GM21528 (cell line): ENCODE data around the gene ACR.

Experiments used
- ATAC-seq: cut with Tn5 transposase; IDR thresholded peaks from one replicate; pipeline ENCODE4 v1.9.1; 2021; ENCODE audit warnings: mild to moderate bottlenecking, moderate library complexity; ENCODE audit not compliant: unreplicated experiment, low FRiP score

Gene ACR

DNA sequence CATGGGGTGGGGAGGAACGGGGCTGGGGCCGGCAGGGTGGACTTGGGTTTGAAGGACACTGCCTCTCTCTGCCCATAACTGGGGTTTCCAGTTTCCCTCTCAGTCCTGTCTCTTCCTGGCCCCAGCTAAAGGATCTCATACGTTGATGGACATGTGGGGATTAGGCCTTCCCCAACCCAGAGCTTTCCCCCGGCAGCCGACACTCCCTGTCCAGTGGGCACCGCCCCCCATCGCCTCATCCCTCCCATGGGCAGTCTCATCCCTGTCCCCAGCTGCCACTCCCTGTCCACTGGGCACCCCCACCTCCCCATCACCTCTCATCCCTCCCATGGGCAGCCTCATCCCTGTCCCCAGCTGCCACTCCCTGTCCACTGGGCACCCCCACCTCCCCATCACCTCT is 22.2 kb upstream of the ACR start:
- ATAC-seq, result no peak

DNA sequence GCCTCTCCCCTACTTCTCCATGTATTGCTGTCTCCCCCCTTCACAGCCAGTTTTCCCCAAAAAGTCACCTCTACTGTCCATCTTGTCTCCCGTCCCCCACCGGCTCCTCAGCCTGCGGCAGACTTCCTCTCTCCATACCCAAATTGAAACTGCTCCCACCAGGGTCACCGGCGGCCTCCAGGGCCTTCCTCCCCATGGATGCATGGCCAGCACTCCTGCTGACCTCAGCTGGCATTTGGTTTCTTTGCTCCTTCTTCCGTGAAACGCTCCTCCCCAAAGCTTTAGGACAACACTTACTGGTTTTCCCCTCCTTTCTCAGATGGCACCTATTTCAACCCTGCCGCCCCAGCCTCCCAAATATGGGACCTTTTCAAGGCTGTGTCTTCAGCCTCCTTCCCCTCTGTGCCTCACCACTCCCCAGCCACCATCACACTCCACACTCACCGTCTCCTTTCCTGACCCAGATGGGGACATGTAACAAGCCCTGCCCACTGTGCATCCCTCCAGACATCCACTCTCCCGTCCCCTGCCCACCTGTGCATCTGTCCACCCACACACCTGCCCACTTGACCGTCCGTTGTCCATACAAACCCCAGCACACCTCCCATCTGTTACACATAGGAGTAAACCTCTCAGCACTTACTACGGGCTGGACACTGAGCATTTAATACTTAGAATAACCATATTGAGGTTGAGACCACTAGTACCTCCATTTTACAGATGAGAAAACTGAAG is 21.5 kb upstream of the ACR start:
- ATAC-seq, result no peak

DNA sequence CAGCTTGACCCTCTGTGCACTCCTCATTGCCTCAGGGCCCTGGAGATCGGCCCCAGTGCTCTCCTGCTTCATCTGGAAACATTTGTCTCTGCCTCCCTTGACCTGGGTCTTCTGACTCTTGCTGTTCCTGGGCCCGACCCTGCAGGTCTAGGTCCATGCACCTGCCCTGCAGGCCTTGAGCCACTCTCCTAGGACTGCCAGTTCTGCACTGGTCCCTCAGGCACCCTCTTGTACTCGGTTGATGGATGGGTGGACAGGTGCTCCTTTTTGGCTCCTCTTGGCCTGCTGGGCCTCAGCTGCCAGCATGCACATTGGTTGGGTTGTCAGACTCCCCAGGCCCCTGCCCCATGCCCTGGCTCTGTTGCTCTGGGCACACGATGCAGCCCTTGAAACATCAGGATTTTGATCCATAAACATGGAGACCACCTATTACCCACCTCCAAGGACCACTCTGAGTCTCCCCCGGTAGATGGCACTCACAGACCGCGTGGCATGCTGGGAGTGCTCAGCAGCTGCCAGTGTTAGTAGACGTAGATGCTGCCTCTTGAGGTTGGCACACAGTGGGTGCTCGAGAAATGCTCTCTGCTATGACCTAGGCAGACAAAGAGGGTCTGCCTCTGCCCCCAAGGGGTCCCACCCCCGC is 20.2 kb upstream of the ACR start:
- ATAC-seq, result no peak

DNA sequence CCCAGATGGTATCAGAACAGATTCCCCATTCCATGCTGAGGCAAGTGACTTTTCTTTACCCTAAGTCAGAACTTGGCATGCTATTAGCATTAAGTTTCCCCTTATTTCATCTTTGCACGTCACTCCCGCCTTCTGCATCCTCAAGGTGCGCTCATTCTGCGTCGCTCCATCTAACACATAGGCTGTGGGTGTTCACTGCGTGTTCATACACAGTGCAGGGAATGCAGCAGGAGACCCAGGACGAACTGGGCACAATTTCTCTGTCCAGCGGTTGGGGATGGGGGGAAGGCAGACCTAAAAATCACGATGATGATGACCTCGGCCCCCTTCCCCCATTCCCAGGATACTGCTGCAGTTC is 19.7 kb upstream of the ACR start:
- no peak for ATAC-seq

DNA sequence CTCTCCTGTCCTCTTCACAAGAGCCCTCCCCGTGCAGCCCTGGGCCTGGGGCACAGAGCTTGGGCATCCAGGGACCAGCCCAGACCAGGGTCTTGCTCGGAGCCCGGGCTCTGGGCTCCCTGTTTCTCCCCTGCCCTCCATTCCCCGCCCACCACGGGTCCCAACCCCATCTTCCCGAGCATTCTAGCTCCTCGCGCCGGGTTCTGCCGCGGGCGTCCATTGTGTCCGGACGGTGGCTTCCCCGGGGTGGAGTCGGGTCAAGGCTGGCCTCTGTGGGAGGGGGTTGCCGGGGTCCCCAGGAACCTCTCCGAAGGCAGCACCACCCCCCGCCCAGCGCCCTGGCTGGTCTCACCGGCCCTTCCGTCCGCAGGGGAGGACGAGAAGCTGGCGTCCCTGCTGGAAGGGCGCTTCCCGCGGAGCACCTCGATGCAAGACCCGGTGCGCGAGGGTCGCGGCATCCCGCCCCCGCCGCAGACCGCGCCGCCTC is 18.1 kb upstream of the ACR start:
- ATAC-seq, result no peak

DNA sequence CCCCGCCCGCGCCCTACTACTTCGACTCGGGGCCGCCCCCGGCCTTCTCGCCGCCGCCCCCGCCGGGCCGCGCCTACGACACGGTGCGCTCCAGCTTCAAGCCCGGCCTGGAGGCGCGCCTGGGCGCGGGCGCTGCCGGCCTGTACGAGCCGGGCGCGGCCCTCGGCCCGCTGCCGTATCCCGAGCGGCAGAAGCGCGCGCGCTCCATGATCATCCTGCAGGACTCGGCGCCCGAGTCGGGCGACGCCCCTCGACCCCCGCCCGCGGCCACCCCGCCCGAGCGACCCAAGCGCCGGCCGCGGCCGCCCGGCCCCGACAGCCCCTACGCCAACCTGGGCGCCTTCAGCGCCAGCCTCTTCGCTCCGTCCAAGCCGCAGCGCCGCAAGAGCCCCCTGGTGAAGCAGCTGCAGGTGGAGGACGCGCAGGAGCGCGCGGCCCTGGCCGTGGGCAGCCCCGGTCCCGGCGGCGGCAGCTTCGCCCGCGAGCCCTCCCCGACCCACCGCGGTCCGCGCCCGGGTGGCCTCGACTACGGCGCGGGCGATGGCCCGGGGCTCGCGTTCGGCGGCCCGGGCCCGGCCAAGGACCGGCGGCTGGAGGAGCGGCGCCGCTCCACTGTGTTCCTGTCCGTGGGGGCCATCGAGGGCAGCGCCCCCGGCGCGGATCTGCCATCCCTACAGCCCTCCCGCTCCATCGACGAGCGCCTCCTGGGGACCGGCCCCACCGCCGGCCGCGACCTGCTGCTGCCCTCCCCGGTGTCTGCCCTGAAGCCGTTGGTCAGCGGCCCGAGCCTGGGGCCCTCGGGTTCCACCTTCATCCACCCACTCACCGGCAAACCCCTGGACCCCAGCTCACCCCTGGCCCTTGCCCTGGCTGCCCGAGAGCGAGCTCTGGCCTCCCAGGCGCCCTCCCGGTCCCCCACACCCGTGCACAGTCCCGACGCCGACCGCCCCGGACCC is 17.4 kb upstream of the ACR start:
- no peak for ATAC-seq

DNA sequence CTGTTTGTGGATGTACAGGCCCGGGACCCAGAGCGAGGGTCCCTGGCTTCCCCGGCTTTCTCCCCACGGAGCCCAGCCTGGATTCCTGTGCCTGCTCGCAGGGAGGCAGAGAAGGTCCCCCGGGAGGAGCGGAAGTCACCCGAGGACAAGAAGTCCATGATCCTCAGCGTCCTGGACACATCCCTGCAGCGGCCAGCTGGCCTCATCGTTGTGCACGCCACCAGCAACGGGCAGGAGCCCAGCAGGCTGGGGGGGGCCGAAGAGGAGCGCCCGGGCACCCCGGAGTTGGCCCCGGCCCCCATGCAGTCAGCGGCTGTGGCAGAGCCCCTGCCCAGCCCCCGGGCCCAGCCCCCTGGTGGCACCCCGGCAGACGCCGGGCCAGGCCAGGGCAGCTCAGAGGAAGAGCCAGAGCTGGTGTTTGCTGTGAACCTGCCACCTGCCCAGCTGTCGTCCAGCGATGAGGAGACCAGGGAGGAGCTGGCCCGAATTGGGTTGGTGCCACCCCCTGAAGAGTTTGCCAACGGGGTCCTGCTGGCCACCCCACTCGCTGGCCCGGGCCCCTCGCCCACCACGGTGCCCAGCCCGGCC is 16.7 kb upstream of the ACR start:
- no peak for ATAC-seq

DNA sequence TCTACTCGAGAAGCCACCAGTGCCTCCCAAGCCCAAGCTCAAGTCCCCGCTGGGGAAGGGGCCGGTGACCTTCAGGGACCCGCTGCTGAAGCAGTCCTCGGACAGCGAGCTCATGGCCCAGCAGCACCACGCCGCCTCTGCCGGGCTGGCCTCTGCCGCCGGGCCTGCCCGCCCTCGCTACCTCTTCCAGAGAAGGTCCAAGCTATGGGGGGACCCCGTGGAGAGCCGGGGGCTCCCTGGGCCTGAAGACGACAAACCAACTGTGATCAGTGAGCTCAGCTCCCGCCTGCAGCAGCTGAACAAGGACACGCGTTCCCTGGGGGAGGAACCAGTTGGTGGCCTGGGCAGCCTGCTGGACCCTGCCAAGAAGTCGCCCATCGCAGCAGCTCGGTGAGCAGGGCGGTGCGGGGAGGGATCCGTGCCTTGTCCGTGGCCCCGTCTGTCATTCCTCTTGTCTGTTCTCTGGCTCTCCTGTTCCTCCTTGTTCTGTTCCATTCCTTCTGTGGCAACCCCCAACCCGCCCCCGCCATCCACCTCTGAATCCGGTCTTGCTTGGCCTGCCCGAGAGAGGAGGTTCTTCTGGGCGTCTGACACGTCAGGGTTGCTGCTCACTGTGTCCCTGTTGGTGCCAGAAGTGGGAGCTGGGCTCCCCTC is 15.8 kb upstream of the ACR start:
- ATAC-seq, result no peak

DNA sequence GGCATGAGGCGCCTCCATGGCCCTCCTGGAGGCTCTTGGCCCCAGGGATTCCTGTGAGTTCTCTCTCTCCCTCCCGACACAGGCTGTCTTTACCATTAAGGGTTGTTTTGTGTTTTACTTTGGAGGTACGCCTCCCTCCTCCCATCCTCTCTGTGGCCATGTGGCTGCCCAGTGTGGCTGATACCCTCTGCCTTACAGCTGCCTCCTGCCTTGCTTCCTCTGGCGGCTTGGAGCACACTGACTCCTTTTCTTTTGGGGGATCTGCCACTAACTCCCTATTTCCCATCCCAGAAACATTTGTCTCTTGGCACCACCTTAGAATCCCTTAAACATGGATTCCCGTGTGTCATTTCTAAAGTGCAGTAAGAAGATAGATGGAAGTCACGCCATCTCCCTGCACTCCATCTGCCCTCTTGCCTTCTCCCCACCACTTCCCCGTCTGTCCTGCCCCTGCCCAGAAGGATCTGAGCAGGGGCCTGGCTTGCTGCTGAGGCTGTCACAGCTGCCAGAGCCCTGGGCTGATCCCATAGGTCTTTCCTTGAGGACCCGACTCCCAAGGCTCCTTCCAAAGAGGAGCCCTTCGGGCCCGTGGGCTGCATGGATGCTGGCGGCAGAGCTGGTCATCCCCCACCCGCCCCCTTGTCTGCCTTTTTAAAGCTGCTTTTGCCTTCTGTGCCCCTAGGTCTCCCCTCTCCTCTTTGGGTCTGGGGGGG is 15.1 kb upstream of the ACR start:
- ATAC-seq, result no peak

DNA sequence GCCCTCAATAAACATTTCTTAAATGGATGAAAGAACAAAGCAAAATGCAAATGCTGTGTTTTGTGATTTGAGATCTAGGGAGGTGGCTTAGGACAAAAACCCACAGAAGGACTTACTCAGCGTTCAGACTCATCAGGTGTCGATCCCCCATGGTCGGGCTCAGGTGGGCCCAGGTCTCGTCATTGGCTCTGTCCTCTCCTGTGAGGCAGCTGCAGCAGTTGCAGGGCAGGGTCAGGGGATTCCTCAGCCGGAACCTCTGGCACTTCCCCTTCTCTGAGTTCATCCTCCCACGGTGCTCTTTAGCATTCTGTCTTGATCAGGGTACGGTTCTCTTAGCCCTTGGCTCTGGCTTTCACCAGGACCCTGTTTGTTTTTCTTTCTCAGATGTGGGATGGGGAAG is 14.0 kb upstream of the ACR start:
- no peak for ATAC-seq

DNA sequence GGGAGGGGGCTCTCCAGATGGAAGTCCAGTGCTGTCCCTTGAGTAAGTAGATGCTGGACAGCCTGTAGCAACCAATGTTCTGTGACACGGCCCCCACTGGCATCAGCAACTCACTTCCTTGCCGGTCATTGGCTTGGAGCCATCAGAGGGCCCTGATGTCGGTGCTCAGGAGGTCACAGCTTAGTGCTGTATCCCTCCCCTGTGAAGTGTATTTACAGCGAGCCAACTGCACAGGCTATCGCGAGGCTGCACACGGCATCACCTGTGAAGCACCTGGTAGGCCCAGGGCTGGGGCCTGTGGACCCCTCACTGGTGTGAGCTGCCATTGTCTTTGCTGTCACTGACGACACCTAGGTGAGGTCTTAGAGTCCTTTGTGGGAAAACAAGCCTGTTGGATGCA is 13.4 kb upstream of the ACR start:
- ATAC-seq, result no peak

DNA sequence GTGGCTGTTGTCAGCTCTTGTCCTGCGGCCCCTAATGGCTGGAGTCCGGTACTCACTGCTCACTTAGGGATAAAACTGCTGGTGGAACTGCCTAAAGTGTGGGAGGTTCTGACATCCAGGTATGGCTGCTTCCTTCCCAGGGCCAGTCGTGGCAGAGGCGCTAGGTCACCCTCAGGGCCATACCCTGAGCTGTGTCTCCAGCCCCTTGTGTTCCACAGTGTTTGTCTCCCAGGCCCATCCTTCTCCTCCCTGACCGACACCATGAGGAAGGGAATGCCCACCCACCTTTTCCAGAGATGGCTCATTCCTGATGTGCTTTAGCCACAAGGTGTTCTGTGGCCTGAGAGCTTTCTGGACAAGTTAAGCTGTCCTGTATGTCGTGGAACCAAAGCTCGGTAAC is 12.4 kb upstream of the ACR start:
- no peak for ATAC-seq

DNA sequence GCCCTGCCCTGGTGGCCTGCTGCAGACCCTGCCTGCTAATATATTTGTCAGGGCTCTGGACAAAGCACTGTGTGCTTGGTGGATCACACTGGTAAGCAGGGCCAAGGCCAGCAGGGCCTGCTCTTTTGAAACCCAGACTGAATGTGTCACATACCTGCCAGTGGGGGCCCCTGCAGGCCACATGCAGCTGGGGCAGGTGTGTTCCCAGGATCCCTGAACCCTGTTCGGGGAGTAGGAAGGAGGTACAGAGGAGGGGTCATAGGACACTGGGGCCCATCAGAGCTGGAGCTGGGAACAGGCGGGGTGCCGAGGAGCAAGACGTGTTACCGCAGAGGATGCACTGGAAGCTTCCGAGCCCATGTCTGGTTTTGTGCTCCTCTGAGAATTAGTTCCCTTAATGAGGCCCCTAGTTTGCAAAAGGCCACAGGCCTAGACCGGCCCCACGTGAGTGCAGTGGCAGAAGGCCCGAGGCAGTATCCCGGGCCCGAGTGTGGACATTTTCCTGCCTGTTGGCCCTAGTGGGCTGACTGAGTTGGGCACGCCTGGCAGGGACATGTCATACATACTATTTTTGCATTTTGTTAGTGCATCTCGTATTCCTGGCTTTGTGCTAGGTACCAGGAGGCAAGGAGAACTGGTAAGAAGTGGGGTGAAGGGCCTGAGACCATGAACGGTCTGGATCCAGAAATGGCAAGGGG is 11.2 kb upstream of the ACR start:
- ATAC-seq, result no peak

DNA sequence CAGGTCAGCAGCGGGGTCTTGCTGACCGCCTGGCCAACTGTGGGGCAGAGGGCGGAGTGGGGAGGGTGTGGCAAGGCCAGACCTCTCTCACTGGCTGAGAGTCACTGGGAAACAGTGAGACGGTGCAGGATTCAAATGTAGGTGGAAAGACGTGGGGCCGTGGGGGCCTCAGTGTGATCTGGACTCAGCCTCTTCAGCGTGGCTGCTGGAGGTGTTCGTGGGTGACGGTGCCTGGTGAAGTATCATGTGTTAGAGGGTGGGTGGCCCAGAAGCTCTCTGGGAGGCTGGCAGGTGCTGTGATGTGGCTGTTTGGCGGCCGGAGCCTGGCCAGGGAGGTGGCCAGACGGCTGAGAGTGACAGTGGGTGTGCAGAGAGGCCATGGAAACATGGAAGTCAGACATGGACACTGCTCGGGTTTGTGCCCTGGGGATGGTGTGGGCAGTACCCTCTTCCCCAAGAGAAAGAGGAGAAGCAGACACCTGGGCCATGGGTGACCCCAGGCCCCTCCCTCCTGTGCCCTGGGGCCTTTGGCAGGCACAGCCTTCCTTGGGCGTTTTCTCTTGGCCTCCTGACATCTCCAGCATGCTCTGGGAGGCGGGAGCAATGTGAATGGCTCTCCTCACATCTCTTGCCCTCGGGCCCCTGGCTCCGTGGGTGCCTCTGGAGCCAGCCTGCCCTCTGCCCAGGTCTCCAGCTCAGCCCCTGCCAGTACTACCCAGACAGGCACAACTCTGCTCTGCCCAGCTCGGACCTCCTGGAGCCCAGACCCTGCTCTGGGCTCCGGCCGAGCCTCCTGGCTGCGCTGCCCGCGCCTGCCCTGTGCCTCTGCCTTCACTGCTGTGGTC is 10.1 kb upstream of the ACR start:
- ATAC-seq, result no peak

DNA sequence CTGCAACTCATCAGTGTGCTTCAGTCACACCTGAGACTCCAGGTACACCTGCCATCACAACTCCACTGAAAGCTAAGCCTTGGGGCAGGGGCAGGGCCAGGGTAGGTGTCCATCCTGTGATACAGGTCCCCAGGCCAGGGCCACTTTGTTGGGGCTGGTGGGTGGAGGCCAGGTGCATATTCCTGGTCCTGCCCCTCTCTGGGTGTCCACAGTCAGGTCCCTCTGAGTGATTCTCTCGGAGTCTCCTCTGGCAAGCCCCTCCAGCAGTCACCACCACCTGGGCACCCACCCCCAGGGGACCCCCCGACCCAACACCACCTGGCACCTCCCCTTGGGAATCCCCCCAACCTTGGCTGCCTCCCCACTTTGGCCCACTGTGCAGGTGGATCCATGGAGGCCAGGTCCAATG is 9.5 kb upstream of the ACR start:
- no peak for ATAC-seq

DNA sequence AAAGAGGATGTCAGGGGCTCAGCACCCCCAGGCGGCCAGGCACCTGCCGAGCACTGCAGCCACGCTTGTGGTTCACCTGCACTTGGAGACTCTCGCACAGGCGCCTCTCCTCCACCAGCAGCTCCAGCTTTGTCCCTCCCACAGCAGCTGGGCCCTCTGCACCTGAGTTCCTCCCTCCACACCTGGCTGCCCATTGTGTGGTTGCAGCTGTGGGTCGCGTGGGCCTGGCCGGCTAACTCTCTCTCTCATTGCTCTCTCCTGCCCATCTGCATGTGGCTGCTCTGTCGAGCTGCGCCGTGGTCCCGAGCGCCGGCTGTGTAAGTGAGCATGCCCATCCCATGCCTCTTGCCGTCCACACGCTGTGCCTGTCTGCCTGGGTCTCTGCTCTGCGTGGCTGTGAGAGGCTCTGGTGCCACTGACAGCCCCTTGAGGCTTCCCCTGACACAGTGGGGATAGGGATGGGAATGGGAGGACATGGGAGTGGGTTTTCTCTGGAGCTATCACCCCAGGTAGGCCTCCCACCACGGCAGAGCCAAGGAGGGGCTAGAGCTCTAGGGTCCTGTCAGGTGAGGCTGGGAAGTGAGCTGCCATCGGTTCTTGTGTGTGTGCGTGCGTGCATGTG is 8.5 kb upstream of the ACR start:
- no peak for ATAC-seq

DNA sequence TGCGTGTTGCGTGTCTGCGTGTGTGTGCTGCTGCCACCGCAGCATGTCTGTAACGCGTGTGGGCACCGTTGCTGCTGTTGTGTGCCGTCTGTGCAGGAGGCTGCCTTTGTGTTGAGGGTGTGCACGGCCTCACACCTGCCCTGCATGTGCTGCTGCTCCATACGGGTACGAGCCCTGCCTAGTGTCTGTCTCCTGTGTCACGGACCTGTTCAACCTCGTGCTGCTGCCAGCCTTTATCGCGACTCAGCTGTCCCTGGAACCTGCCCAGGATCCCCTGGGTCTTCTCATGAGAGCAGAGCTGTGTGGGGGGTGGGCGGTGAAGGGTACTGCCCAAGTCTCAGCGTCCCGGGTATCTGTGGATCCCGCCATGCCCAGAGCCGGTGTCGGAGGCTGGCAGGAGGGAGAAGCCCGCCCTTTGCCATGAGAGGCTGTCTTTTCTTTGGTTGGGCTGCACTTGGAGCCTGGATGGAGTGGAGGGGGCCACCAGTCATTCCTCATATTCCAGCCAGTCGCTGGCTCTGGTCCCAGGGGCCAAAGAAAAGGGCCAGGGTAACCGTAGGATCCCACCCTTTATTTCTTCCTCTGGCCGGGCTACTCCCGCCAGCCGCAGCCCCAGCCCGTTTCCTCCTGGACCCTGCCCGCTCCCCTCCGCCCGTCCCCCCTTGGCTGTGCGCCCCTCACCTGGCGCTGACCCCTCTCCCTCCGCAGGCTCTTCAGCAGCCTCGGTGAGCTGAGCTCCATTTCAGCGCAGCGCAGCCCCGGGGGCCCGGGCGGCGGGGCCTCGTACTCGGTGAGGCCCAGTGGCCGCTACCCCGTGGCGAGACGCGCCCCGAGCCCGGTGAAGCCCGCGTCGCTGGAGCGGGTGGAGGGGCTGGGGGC is 7.8 kb upstream of the ACR start:
- ATAC-seq, result no peak
